ENCODE measurements around the gene NKIRAS2. TPM values are rescaled to one million over a fixed set of nuclear protein-coding genes. Genes with fewer than 3 reads are reported as not detected.

NKIRAS2 gene
- total and polyA plus RNA-seq, 2 donors (not counting 3 experiments of a cell fraction or from before 2014, with no cell fraction given): 57.3 to 87.6 TPM

GRCh38 chr17:42017866-42018200 is 2.1 kb upstream of the NKIRAS2 start:
- TF ChIP-seq GATA2 (IDR thresholded peaks at IDR 0.05; ENCODE audit: insufficient read depth, insufficient read length, low read depth, low read length) (no peak), FOS (IDR thresholded peaks at IDR 0.05; ENCODE audit: borderline replicate concordance, insufficient read depth, low read length) (no peak), MAX (IDR thresholded peaks at IDR 0.05; ENCODE audit: insufficient read depth, insufficient read length) (no peak), POLR2AphosphoS5 (IDR thresholded peaks at IDR 0.05; ENCODE audit: insufficient read depth, low read depth, low read length) (no peak), MYC (IDR thresholded peaks at IDR 0.05; ENCODE audit: low read depth, low read length) (no peak), POLR2A (IDR thresholded peaks at IDR 0.05; ENCODE audit: low read depth, low read length) (no peak), CTCF (IDR thresholded peaks at IDR 0.05; ENCODE audit: extremely low read depth in 1 of 2, insufficient read depth in 1 of 2, low read depth in 1 of 2, low read length in 2 of 2) (no peak), JUN (IDR thresholded peaks at IDR 0.05; ENCODE audit: borderline replicate concordance, insufficient read depth, insufficient read length, low read depth) (no peak), EZH2 (IDR thresholded peaks at IDR 0.05; ENCODE audit: borderline replicate concordance, low read depth, low read length, severe bottlenecking) (no peak)
- H3K79me2 ChIP-seq (ENCODE audit: control insufficient read depth, insufficient read depth, low read length): peaks cover 59% of the 10 kb centered on the region
- no peaks in the 10 kb centered on the region for H3K9me1 ChIP-seq (replicated peaks; ENCODE audit: control insufficient read depth, extremely low read depth, insufficient read depth, low read length)
- peak overlapping the region; percentile 58 for H2AFZ ChIP-seq (ENCODE audit: low read depth, low read length)
- H3K27me3 ChIP-seq (ENCODE audit: control insufficient read depth in 2 of 2, insufficient read depth in 2 of 2, low read length in 2 of 2): no peaks in the 10 kb centered on the region
- H3K9ac ChIP-seq (replicated peaks; ENCODE audit: extremely low read depth, insufficient read depth, low read length): peak overlapping the region; percentile 98
- DNase-seq (ENCODE audit: low read depth, low spot score) (no peak), FAIRE-seq (no peak)
- H3K4me3 ChIP-seq (replicated peaks in 1 of 3; ENCODE audit: insufficient read depth in 1 of 3, low read depth in 1 of 3, low read length in 3 of 3): peak overlapping the region; percentile 26 to 96 (median 96)
- peaks cover 15% of the 10 kb centered on the region for H3K4me1 ChIP-seq (ENCODE audit: control insufficient read depth, extremely low read depth, insufficient read depth, low read length)
- intact Hi-C loops (cut with micrococcal nuclease) (loop anchor here (1.0 to 5.0 kb wide), 3 partner anchors 51 to 88 kb away; partner anchors contain the start of genes CNP and ODAD4), dilution Hi-C loops (cut with MboI; ENCODE audit: extremely low pct_ligation_motif_present, low sequenced_read_pairs) (no loop called here)
- ChIA-PET CTCF (interaction anchor here (0.9 to 3.4 kb wide), 10 partner anchors 8 to 87 kb away, joined by 3 to 13 read pairs (median 4); partner anchors contain the start of genes C17orf113, CNP and ODAD4), POLR2A (interaction anchor here (0.9 to 1.2 kb wide), 4 partner anchors 8 to 154 kb away, joined by 3 read pairs; no protein-coding TSS in a partner anchor)
- BruUV-seq (replicated peaks): TSS peak; percentile 9
- H3K9me3 ChIP-seq (replicated peaks; ENCODE audit: control insufficient read depth, insufficient read depth, low read length): no peaks in the 10 kb centered on the region
- H3K4me2 ChIP-seq (ENCODE audit: insufficient read depth, low read length): peak overlapping the region; percentile 69
- no peaks in the 10 kb centered on the region for H4K20me1 ChIP-seq (replicated peaks; ENCODE audit: control insufficient read depth, extremely low read depth, insufficient read depth, low read length)
- H3K27ac ChIP-seq (ENCODE audit: insufficient read depth, low read depth, low read length): peak overlapping the region; percentile 88
- H3K36me3 ChIP-seq (ENCODE audit: control insufficient read depth in 2 of 2, extremely low read depth in 1 of 2, insufficient read depth in 2 of 2, low read length in 2 of 2): peaks cover 3 to 5% of the 10 kb centered on the region in 2 experiments
